Measurements from ENCODE around the gene KCNQ4.

- TF ChIP-seq EZH2 (IDR thresholded peaks at IDR 0.05): no peak
- TF ChIP-seq CTCF (IDR thresholded peaks at IDR 0.05): peak; percentile 36
Observed at GRCh38 chr1:40782371-40782956, 1.1 kb upstream of the KCNQ4 start.

All from neural progenitor cell (in vitro differentiated cells).